Measurements from ENCODE around the gene TRIM66. TPM values are rescaled to one million over a fixed set of nuclear protein-coding genes. Genes with fewer than 3 reads are reported as not detected.

The TRIM66 gene
- total and polyA plus RNA-seq, 2 donors (not counting 1 experiment from before 2014, with no cell fraction given), result 3.9 to 13.7 TPM

DNA sequence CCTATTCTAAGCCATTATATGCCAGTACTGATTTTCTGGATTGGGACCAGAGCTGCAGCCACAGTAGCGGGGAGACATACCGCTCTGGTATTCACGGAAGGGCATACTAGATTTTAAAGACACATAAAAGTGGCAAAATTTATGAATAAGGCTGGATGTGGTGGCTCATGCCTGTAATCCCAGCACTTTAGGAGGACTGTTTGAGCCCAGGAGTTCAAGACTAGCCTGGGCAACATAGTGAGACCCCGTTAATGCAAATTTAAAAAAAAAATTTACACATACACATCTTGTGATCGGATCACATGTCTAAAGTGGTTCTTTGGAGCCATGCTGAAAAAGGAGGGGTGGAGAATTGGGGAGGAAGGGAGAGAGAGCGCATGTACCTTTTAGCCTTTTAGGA is 9.1 kb upstream of the TRIM66 start:
- peaks cover 22% of the 10 kb centered on the region for H3K36me3 ChIP-seq (ENCODE audit: control insufficient read depth, insufficient read depth, low read length)
- H3K27ac ChIP-seq (ENCODE audit: insufficient read depth, low read length), result no peak overlapping the region
- TF ChIP-seq, protein P1, sequence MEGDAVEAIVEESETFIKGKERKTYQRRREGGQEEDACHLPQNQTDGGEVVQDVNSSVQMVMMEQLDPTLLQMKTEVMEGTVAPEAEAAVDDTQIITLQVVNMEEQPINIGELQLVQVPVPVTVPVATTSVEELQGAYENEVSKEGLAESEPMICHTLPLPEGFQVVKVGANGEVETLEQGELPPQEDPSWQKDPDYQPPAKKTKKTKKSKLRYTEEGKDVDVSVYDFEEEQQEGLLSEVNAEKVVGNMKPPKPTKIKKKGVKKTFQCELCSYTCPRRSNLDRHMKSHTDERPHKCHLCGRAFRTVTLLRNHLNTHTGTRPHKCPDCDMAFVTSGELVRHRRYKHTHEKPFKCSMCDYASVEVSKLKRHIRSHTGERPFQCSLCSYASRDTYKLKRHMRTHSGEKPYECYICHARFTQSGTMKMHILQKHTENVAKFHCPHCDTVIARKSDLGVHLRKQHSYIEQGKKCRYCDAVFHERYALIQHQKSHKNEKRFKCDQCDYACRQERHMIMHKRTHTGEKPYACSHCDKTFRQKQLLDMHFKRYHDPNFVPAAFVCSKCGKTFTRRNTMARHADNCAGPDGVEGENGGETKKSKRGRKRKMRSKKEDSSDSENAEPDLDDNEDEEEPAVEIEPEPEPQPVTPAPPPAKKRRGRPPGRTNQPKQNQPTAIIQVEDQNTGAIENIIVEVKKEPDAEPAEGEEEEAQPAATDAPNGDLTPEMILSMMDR (conservative IDR thresholded peaks at IDR 0.05 in 1 of 2, IDR thresholded peaks at IDR 0.05 in 1 of 2; ENCODE audit: low read depth in 1 of 2, low read length in 2 of 2), result no peak
- no peak for TF ChIP-seq EZH2 (IDR thresholded peaks at IDR 0.05; ENCODE audit: low read length, missing control alignments)
- DNase-seq (ENCODE audit: low read depth in 2 of 2), result no peak
- no peak overlapping the region for H3K9ac ChIP-seq (ENCODE audit: insufficient read depth, low read length)
- H3K79me2 ChIP-seq (ENCODE audit: control insufficient read depth, insufficient read depth, low read length), result peaks cover 3% of the 10 kb centered on the region
- no peak overlapping the region for H3K4me2 ChIP-seq (ENCODE audit: extremely low read depth, insufficient read depth, low read length)
- no peaks in the 10 kb centered on the region for H3K27me3 ChIP-seq (ENCODE audit: control insufficient read depth, insufficient read depth, low read length)
- H3K4me1 ChIP-seq (ENCODE audit: control insufficient read depth, extremely low read depth, insufficient read depth, low read length), result peaks cover 14% of the 10 kb centered on the region
- no peak overlapping the region for H2AFZ ChIP-seq (ENCODE audit: low read length)
- H3K9me3 ChIP-seq (ENCODE audit: control insufficient read depth, insufficient read depth, low read depth, low read length), result no peaks in the 10 kb centered on the region
- H4K20me1 ChIP-seq (ENCODE audit: control insufficient read depth, extremely low read depth, insufficient read depth, low read length), result no peaks in the 10 kb centered on the region
- no peak overlapping the region for H3K4me3 ChIP-seq (replicated peaks in 1 of 4; ENCODE audit: control extremely low read depth in 1 of 4, insufficient read depth in 1 of 4, low read depth in 3 of 4, low read length in 4 of 4)

DNA sequence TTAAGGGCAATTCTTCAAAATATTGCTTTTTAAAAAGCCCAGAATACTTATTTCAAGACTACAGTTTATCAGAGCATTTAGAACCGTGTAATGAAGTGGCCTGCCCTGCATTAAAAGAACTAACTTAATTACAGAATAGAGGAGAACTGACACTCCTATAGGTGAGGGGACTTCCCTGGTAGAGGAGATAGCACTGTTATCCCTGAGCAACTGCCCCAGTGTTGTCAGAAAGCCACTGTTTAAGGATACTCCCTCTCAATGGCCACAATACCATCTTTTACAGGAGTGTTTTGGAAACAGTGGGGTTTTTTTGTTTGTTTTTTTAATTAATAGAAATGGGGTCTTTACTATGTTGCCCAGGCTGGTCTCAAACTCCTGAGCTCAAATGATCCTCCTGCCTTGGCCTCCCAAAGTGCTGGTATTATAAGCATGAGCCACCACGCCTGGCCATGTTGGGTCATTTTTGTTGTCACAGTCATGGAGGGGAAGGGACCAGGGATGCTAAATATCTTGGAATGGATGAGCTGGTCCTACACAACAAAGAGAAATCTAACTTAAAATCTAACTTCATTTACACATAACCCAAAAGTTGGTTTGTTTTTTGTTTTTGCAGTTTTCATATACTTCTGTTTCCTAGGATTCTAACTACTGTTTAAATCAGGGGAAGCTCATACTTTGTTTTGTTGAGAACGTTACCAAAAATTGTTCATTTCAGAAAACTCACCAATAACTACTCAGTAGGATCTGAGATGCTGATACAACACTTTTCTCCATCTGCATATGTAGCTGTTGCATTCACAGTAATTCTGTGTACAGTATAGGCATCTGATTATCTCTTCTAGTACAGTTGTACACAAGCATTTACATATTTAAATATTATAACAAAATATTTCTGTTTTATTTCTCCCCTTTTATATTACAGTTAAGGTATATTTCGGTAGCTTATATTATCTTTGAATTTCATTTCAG is 8.2 kb upstream of the TRIM66 start:
- no peak for DNase-seq (ENCODE audit: low read depth in 2 of 2)
- no peak overlapping the region for H3K9ac ChIP-seq (ENCODE audit: insufficient read depth, low read length)
- peaks cover 14% of the 10 kb centered on the region for H3K4me1 ChIP-seq (ENCODE audit: control insufficient read depth, extremely low read depth, insufficient read depth, low read length)
- H3K9me3 ChIP-seq (ENCODE audit: control insufficient read depth, insufficient read depth, low read depth, low read length), result no peaks in the 10 kb centered on the region
- TF ChIP-seq, protein P1 (conservative IDR thresholded peaks at IDR 0.05 in 1 of 2, IDR thresholded peaks at IDR 0.05 in 1 of 2; ENCODE audit: low read depth in 1 of 2, low read length in 2 of 2), result no peak
- no peak for TF ChIP-seq EZH2 (IDR thresholded peaks at IDR 0.05; ENCODE audit: low read length, missing control alignments)
- H3K4me3 ChIP-seq (replicated peaks in 1 of 4; ENCODE audit: control extremely low read depth in 1 of 4, insufficient read depth in 1 of 4, low read depth in 3 of 4, low read length in 4 of 4), result no peak overlapping the region
- H3K27ac ChIP-seq (ENCODE audit: insufficient read depth, low read length), result no peak overlapping the region
- no peaks in the 10 kb centered on the region for H4K20me1 ChIP-seq (ENCODE audit: control insufficient read depth, extremely low read depth, insufficient read depth, low read length)
- H3K4me2 ChIP-seq (ENCODE audit: extremely low read depth, insufficient read depth, low read length), result no peak overlapping the region
- no peak overlapping the region for H2AFZ ChIP-seq (ENCODE audit: low read length)
- H3K36me3 ChIP-seq (ENCODE audit: control insufficient read depth, insufficient read depth, low read length), result peaks cover 20% of the 10 kb centered on the region
- H3K79me2 ChIP-seq (ENCODE audit: control insufficient read depth, insufficient read depth, low read length), result peaks cover 7% of the 10 kb centered on the region
- H3K27me3 ChIP-seq (ENCODE audit: control insufficient read depth, insufficient read depth, low read length), result no peaks in the 10 kb centered on the region

DNA sequence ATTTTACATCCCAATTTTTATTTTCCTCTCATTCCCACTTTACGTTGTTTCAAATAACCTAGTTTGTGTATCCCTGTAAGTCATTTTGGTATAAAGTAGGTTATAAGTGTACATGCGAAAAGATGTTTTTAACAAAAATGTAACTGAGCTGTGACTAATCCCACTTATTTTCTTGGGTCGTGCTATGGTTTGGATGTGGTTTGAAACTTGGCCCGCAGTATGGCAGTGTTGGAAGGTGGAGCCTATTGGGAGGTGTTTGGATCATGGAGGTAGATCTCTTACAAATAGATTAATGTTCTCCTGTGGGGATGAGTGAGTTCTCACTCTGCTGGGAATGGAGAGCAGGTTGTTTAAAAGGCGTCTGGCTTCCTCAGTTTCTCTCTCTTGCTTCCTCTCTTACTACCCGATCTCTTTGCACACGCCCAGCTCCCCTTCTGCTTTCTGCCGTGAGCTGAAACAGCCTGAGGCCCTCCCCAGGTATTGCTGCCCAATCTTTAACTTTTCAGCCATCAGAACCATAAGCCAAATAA is 7.3 kb upstream of the TRIM66 start:
- H3K9ac ChIP-seq (ENCODE audit: insufficient read depth, low read length), result no peak overlapping the region
- peaks cover 26% of the 10 kb centered on the region for H3K36me3 ChIP-seq (ENCODE audit: control insufficient read depth, insufficient read depth, low read length)
- TF ChIP-seq, protein P1 (conservative IDR thresholded peaks at IDR 0.05 in 1 of 2, IDR thresholded peaks at IDR 0.05 in 1 of 2; ENCODE audit: low read depth in 1 of 2, low read length in 2 of 2), result no peak
- TF ChIP-seq EZH2 (IDR thresholded peaks at IDR 0.05; ENCODE audit: low read length, missing control alignments), result no peak
- DNase-seq (ENCODE audit: low read depth in 2 of 2), result peak in 1 of 2 donors; percentile 65
- peak overlapping the region in 3 of 4 experiments; percentile 58 to 88 (median 78) for H3K4me3 ChIP-seq (replicated peaks in 1 of 4; ENCODE audit: control extremely low read depth in 1 of 4, insufficient read depth in 1 of 4, low read depth in 3 of 4, low read length in 4 of 4)
- H3K4me2 ChIP-seq (ENCODE audit: extremely low read depth, insufficient read depth, low read length), result peak overlapping the region; percentile 55
- peaks cover 14% of the 10 kb centered on the region for H3K79me2 ChIP-seq (ENCODE audit: control insufficient read depth, insufficient read depth, low read length)
- peaks cover 16% of the 10 kb centered on the region for H3K4me1 ChIP-seq (ENCODE audit: control insufficient read depth, extremely low read depth, insufficient read depth, low read length)
- H2AFZ ChIP-seq (ENCODE audit: low read length), result no peak overlapping the region
- H4K20me1 ChIP-seq (ENCODE audit: control insufficient read depth, extremely low read depth, insufficient read depth, low read length), result no peaks in the 10 kb centered on the region
- H3K27me3 ChIP-seq (ENCODE audit: control insufficient read depth, insufficient read depth, low read length), result no peaks in the 10 kb centered on the region
- H3K27ac ChIP-seq (ENCODE audit: insufficient read depth, low read length), result no peak overlapping the region
- H3K9me3 ChIP-seq (ENCODE audit: control insufficient read depth, insufficient read depth, low read depth, low read length), result no peaks in the 10 kb centered on the region

All from fibroblast of lung (primary cell).